ENCODE measurements around the gene GDF7. TPM values are rescaled to one million over a fixed set of nuclear protein-coding genes. Genes with fewer than 3 reads are reported as not detected.

GDF7 gene
- total RNA-seq, 1 experiment from 2014 or later = 0.02 TPM

DNA sequence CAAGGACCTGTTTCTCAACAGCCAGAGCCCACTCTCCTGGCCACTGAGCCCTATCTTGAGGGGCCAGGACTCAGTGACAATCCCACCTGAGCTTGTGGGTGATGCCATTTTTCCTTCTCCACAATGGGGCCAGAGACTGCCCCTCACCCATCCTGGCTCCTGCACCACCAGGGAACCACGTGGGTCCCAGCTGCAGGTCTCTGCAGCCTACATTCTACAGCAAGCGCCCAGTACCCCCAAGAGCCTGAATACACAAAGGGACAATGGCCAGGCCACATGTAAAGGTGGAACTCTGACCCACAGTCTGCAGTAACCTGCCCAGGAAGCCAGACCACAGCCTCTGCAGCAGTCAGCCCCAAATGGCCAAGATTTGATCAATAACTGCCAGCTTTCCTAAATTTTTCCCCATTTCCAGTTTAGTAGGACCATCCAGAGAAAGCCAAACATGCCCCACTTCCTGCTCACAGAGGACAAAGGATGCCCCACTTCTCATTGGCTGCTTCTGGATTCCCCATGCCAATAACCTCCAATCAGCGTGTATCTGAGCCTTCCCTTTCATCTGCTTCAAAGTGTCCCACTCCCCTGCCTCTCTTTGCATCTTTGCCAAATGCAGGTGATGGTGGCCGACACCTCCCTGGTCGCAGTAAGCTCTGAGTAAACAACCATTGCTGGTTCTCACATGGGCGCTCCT lies 35.2 kb upstream of the GDF7 start:
- Histone ChIP-seq H3K36me3 (ENCODE audit: control insufficient read depth in 1 of 2, insufficient read depth in 2 of 2, low read length in 2 of 2) (no peaks in the 10 kb centered on the region), H3K27me3 (ENCODE audit: insufficient read depth, low read length) (no peaks in the 10 kb centered on the region), H4K20me1 (ENCODE audit: insufficient read depth) (no peaks in the 10 kb centered on the region), H2AFZ (ENCODE audit: low read depth, low read length, poor library complexity, severe bottlenecking) (no peak overlapping the region), H3K4me2 (ENCODE audit: low read length) (no peak overlapping the region), H3K4me3 (replicated peaks in 1 of 2; ENCODE audit: low read depth in 1 of 2, low read length in 2 of 2) (no peak overlapping the region), H3K9me2 (ENCODE audit: insufficient read depth) (no peaks in the 10 kb centered on the region), H3K79me2 (ENCODE audit: insufficient read depth, low read length) (no peaks in the 10 kb centered on the region), H3K27ac (ENCODE audit: low read depth, low read length) (no peak overlapping the region), H3K9me3 (ENCODE audit: control insufficient read depth in 1 of 2, insufficient read depth in 1 of 2, low read depth in 1 of 2, low read length in 2 of 2) (no peaks in the 10 kb centered on the region), H3K9ac (ENCODE audit: low read length) (no peak overlapping the region), H3K4me1 (ENCODE audit: control insufficient read depth in 1 of 2, insufficient read depth in 2 of 2, low read length in 2 of 2) (peaks cover 9 to 18% of the 10 kb centered on the region in 2 experiments; a peak in 3 of 4 replicates)
- no peak for TF ChIP-seq EGR1 (IDR thresholded peaks at IDR 0.05; ENCODE audit: low read depth)
- TF ChIP-seq, protein P1, sequence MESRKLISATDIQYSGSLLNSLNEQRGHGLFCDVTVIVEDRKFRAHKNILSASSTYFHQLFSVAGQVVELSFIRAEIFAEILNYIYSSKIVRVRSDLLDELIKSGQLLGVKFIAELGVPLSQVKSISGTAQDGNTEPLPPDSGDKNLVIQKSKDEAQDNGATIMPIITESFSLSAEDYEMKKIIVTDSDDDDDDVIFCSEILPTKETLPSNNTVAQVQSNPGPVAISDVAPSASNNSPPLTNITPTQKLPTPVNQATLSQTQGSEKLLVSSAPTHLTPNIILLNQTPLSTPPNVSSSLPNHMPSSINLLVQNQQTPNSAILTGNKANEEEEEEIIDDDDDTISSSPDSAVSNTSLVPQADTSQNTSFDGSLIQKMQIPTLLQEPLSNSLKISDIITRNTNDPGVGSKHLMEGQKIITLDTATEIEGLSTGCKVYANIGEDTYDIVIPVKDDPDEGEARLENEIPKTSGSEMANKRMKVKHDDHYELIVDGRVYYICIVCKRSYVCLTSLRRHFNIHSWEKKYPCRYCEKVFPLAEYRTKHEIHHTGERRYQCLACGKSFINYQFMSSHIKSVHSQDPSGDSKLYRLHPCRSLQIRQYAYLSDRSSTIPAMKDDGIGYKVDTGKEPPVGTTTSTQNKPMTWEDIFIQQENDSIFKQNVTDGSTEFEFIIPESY (IDR thresholded peaks at IDR 0.05; ENCODE audit: extremely low read depth, insufficient replicate concordance, low read length) = no peak
- TF ChIP-seq REST (IDR thresholded peaks at IDR 0.05; ENCODE audit: low read depth) = no peak
- TF ChIP-seq CEBPB (IDR thresholded peaks at IDR 0.05; ENCODE audit: low read depth) = no peak
- TF ChIP-seq SRF (IDR thresholded peaks at IDR 0.05; ENCODE audit: low read depth) = no peak
- TF ChIP-seq SIN3A (IDR thresholded peaks at IDR 0.05; ENCODE audit: low read depth) = no peak
- TF ChIP-seq ZFX (IDR thresholded peaks at IDR 0.05) = no peak
- no peak for TF ChIP-seq SP1 (IDR thresholded peaks at IDR 0.05; ENCODE audit: low read depth)
- no peak for TF ChIP-seq TCF7L2 (IDR thresholded peaks at IDR 0.05; ENCODE audit: borderline replicate concordance, extremely low read depth, insufficient read depth, insufficient read length)
- TF ChIP-seq FOSL1 (IDR thresholded peaks at IDR 0.05; ENCODE audit: low read depth) = no peak
- TF ChIP-seq MAX (IDR thresholded peaks at IDR 0.05) = no peak
- TF ChIP-seq YY1 (IDR thresholded peaks at IDR 0.05; ENCODE audit: extremely low read depth, insufficient replicate concordance, low read depth, low read length) = no peak
- no peak for TF ChIP-seq ELF1 (IDR thresholded peaks at IDR 0.05; ENCODE audit: borderline replicate concordance, low read depth)
- no peak for TF ChIP-seq EZH2 (IDR thresholded peaks at IDR 0.05)
- no peak for TF ChIP-seq POLR2AphosphoS5 (IDR thresholded peaks at IDR 0.05; ENCODE audit: low read depth, low read length)
- no peak for TF ChIP-seq EZH2phosphoT487 (IDR thresholded peaks at IDR 0.05; ENCODE audit: borderline replicate concordance)
- TF ChIP-seq, protein P2, sequence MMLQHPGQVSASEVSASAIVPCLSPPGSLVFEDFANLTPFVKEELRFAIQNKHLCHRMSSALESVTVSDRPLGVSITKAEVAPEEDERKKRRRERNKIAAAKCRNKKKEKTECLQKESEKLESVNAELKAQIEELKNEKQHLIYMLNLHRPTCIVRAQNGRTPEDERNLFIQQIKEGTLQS (IDR thresholded peaks at IDR 0.05) = no peak
- no peak for TF ChIP-seq ZNF274 (IDR thresholded peaks at IDR 0.05; ENCODE audit: low read depth, low read length)
- no TSS peak for BruUV-seq (replicated peaks)
- ChIA-PET CTCF (no interaction called here), RAD21 (ENCODE audit: low non-redundant PET in 1 of 2, low total read pairs in 2 of 2, uncharacterized antibody in 2 of 2, unreplicated experiment in 2 of 2) (interaction anchor here in 1 of 2 experiments (0.7 to 1.2 kb wide), 2 partner anchors 181 to 220 kb away, joined by 3 to 5 read pairs; no protein-coding TSS in a partner anchor), POLR2A (interaction anchor here (6.4 kb wide), 1 partner anchor 184 kb away, joined by 66 read pairs; the partner anchor contains the start of gene RHOB)
- ATAC-seq = no peak
- no peak for DNase-seq (ENCODE audit: low read depth, low spot score)
- intact Hi-C loops (cut with micrococcal nuclease) = no loop called here
